OCI-LY7 (cell line): ENCODE measurements around the gene TMEM86B. TPM values are rescaled to one million over a fixed set of nuclear protein-coding genes. Genes with fewer than 3 reads are reported as not detected.
A peak's percentile ranks its signal among the peaks of the same experiment; 100 is the strongest.

ENCODE experiments used
- BruUV-seq: library from RNA; stranded (reverse); fragments of 400-500 nt; replicated peaks from 2 replicates; lab custom pipeline; 2021; lab: Mats Ljungman, UMichigan
- CTCF ChIA-PET: fragments of 300-600 bp; sonication (Branson Sonifier 250); formaldehyde crosslinking; loops from one replicate; lab custom pipeline; 2022; ENCODE audit warnings: antibody characterized with exemption; ENCODE audit not compliant: unreplicated experiment; lab: Charles Lee
- POLR2A ChIA-PET: fragments of 300-600 bp; sonication (Branson Sonifier 250); formaldehyde crosslinking; loops from one replicate; lab custom pipeline; 2022; ENCODE audit warnings: antibody characterized with exemption; lab: Charles Lee
- DNase-seq: peaks from one replicate; pipeline ENCODE4 v3.0.0-alpha.2; 2015; ENCODE audit warnings: low spot score
- H2AFZ ChIP-seq: fragments of 200-600 bp; sonication (generic), shearing (Covaris generic); 2 replicates; pipeline ENCODE4 v1.6.1; 2014; ENCODE audit warnings: mild to moderate bottlenecking, antibody characterized with exemption, low read length, moderate library complexity
- H3K27ac ChIP-seq: fragments of 200-600 bp; sonication (generic); 2 replicates; pipeline ENCODE4 v1.5.1; 2014; ENCODE audit warnings: mixed run types, low read depth, mild to moderate bottlenecking, moderate library complexity, low read length, inconsistent platforms; ENCODE audit not compliant: poor library complexity, severe bottlenecking
- H3K36me3 ChIP-seq: fragments of 200-600 bp; sonication (generic); 2 replicates; pipeline ENCODE4 v1.6.1; 2014; ENCODE audit warnings: mild to moderate bottlenecking, antibody characterized with exemption, low read length, moderate library complexity, mixed read lengths; ENCODE audit not compliant: insufficient read depth
- H3K4me1 ChIP-seq: fragments of 200-600 bp; sonication (generic); 2 replicates; pipeline ENCODE4 v1.5.1; 2014; ENCODE audit warnings: mild to moderate bottlenecking, low read length; ENCODE audit not compliant: insufficient read depth, poor library complexity, severe bottlenecking
- H3K4me2 ChIP-seq: fragments of 200-600 bp; sonication (generic); 2 replicates; pipeline ENCODE4 v1.6.1; 2014; ENCODE audit warnings: mild to moderate bottlenecking, low read length
- H3K4me3 ChIP-seq: fragments of 200-600 bp; sonication (generic); 2 replicates; pipeline ENCODE4 v1.5.1; 2014; ENCODE audit warnings: mild to moderate bottlenecking, low read depth, low read length; ENCODE audit not compliant: poor library complexity, severe bottlenecking
- H3K79me2 ChIP-seq: fragments of 200-600 bp; sonication (generic); 2 replicates; pipeline ENCODE4 v1.6.1; 2016; ENCODE audit warnings: low read depth, mild to moderate bottlenecking, low read length, moderate library complexity, mixed read lengths; ENCODE audit not compliant: insufficient read depth
- H3K9me2 ChIP-seq: fragments of 200-600 bp; sonication (generic); 2 replicates; pipeline ENCODE4 v1.6.1; 2016; ENCODE audit warnings: mild to moderate bottlenecking, low read length, mixed read lengths; ENCODE audit not compliant: insufficient read depth
- H3K9me3 ChIP-seq: fragments of 200-600 bp; sonication (generic); 2 replicates; pipeline ENCODE4 v1.6.1; 2014; ENCODE audit warnings: mild to moderate bottlenecking, mixed run types, low read length, mixed read lengths
- H4K20me1 ChIP-seq: fragments of 200-600 bp; sonication (generic); 2 replicates; pipeline ENCODE4 v1.6.1; 2014; ENCODE audit warnings: mild to moderate bottlenecking, antibody characterized with exemption, low read length, moderate library complexity, mixed read lengths; ENCODE audit not compliant: insufficient read depth
- EZH2phosphoT487 ChIP-seq: fragments of 200-600 bp; sonication (generic); IDR thresholded peaks from 2 replicates; pipeline ENCODE4 v1.6.1; 2018; ENCODE audit warnings: low read depth, borderline replicate concordance, mild to moderate bottlenecking, mixed run types, antibody characterized with exemption, low read length, moderate library complexity, mixed read lengths
- intact Hi-C: fragments of 100-400 bp; cut with micrococcal nuclease; formaldehyde crosslinking; loops from one replicate; pipeline ENCODE4 v1.10.0; 2022; ENCODE audit not compliant: unreplicated experiment
- total RNA-seq, 2 experiments: library from RNA; depleted of rRNA in 1 of 2; stranded (reverse); fragments of >200 nt in 1 of 2; shearing (Covaris generic) in 1 of 2; gene quantifications; 2 replicates each; pipeline ENCODE4 v1.2.3, GENCODE V29; 2014 to 2022
- TF ChIP-seq, protein P1 (sequence below): fragments of 200-600 bp; sonication (generic); conservative IDR thresholded peaks from 2 replicates; pipeline ENCODE4 v1.5.1; 2014; ENCODE audit warnings: mild to moderate bottlenecking, antibody characterized with exemption, low read length, moderate library complexity, mixed read lengths

The TMEM86B gene
- total RNA-seq, 2 experiments from 2014 or later, result 8.1 to 13.8 TPM

- H3K36me3 ChIP-seq, result peaks cover 85% of the 10 kb centered on the region
- no peak overlapping the region for H2AFZ ChIP-seq
- no TSS peak for BruUV-seq
- DNase-seq, result no peak
- TF ChIP-seq, protein P1, sequence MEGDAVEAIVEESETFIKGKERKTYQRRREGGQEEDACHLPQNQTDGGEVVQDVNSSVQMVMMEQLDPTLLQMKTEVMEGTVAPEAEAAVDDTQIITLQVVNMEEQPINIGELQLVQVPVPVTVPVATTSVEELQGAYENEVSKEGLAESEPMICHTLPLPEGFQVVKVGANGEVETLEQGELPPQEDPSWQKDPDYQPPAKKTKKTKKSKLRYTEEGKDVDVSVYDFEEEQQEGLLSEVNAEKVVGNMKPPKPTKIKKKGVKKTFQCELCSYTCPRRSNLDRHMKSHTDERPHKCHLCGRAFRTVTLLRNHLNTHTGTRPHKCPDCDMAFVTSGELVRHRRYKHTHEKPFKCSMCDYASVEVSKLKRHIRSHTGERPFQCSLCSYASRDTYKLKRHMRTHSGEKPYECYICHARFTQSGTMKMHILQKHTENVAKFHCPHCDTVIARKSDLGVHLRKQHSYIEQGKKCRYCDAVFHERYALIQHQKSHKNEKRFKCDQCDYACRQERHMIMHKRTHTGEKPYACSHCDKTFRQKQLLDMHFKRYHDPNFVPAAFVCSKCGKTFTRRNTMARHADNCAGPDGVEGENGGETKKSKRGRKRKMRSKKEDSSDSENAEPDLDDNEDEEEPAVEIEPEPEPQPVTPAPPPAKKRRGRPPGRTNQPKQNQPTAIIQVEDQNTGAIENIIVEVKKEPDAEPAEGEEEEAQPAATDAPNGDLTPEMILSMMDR, result no peak
- TF ChIP-seq EZH2phosphoT487, result no peak
- no peaks in the 10 kb centered on the region; the same call in 1 of the 2 replicates for H4K20me1 ChIP-seq
- CTCF ChIA-PET, result no interaction called here
- no peak overlapping the region for H3K27ac ChIP-seq
- H3K9me2 ChIP-seq, result no peaks in the 10 kb centered on the region
- POLR2A ChIA-PET, result no interaction called here
- no peak overlapping the region for H3K4me2 ChIP-seq
- H3K4me1 ChIP-seq, result no peaks in the 10 kb centered on the region
- intact Hi-C loops, result no loop called here
- no peaks in the 10 kb centered on the region for H3K9me3 ChIP-seq
- H3K4me3 ChIP-seq, result no peak overlapping the region
- H3K79me2 ChIP-seq, result no peaks in the 10 kb centered on the region
Measured at GRCh38 chr19:55223291-55224037, 5.1 kb downstream of the TMEM86B start.

DNA sequence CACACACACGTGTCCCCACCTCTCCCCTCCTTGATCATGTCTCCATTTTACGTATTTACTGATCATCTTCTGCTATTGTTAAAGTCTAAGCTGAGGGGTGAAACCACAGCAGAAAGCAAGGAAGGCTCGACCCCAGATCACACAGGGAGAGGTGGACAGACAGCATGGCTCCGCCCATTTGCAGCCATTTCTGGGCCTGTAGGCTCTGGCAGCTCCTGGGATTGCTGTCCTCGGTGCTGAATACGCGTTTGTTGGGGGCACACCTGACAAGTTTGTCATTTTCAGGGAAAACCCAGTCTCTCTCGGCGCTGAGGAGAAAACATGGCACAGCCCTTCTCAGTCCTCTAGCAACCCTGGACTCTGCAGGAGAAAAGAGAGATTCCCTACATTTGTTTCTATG, 8.0 kb downstream of the TMEM86B start:
- H3K4me2 ChIP-seq, result no peak overlapping the region
- no peaks in the 10 kb centered on the region for H3K9me2 ChIP-seq
- H3K9me3 ChIP-seq, result no peaks in the 10 kb centered on the region
- intact Hi-C loops, result no loop called here
- no peak overlapping the region for H2AFZ ChIP-seq
- peaks cover 56% of the 10 kb centered on the region for H3K36me3 ChIP-seq
- no peak for DNase-seq
- H3K4me3 ChIP-seq, result no peak overlapping the region
- ChIA-PET CTCF (no interaction called here), POLR2A (no interaction called here)
- peaks cover 10% of the 10 kb centered on the region for H3K4me1 ChIP-seq
- BruUV-seq, result TSS peak; percentile 43
- no peaks in the 10 kb centered on the region for H4K20me1 ChIP-seq
- H3K79me2 ChIP-seq, result no peaks in the 10 kb centered on the region
- H3K27ac ChIP-seq, result no peak overlapping the region
- TF ChIP-seq, protein P1, result no peak
- TF ChIP-seq EZH2phosphoT487, result no peak

DNA sequence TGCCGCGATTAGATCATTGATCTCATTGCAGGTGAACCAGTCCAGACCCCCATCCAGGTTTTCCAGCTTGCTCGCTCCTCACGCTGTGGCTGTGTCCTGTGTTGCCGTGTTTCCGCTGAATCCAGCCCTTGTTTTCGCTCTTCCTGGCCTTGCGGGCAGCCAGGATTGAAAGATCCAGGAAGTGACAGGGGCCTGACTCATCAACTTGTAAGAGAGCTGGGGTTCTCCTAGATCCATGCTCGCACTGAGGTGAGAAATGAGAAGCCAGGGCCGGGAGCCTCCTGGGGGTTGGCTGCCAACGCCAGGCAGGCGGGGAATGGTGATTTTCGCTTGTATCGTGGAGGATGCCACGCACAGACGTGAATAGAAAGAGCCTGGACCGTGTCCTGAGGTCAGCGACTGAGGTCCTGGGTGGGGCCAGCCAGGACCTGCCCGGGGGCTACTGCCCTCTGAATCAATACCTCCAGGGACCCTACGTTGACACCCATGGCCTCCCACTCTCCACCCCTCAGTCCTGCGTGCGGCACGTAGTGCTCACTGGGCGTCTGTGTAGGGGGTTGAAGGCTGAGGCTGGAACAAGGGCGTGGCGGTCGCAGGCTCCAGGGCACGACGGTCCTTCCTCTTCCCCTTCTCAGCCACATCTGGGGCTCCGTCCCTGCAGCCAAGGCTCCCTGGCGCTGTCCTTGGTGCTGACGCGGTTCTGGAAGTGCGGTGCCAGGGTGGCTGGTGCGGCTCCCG, 11.9 kb downstream of the TMEM86B start:
- no peak for TF ChIP-seq EZH2phosphoT487
- TF ChIP-seq, protein P1, result no peak
- Histone ChIP-seq H4K20me1 (no peaks in the 10 kb centered on the region), H3K27ac (no peak overlapping the region), H3K9me3 (no peaks in the 10 kb centered on the region), H3K4me1 (peaks cover 10% of the 10 kb centered on the region), H3K36me3 (peaks cover 17% of the 10 kb centered on the region), H3K79me2 (no peaks in the 10 kb centered on the region), H2AFZ (no peak overlapping the region; the same call in 1 of the 2 replicates), H3K9me2 (no peaks in the 10 kb centered on the region), H3K4me2 (peak overlapping the region; percentile 67), H3K4me3 (peak overlapping the region; percentile 63)
- DNase-seq, result peak; percentile 69
- ChIA-PET CTCF (no interaction called here), POLR2A (no interaction called here)
- BruUV-seq, result no TSS peak
- intact Hi-C loops, result no loop called here
